ENCODE measurements around the gene TCEAL9. TPM values are rescaled to one million over a fixed set of nuclear protein-coding genes. Genes with fewer than 3 reads are reported as not detected.
A peak's percentile ranks its signal among the peaks of the same experiment; 100 is the strongest.

Gene TCEAL9
- total RNA-seq, 1 donor from 2014 or later, result 45.4 TPM

DNA sequence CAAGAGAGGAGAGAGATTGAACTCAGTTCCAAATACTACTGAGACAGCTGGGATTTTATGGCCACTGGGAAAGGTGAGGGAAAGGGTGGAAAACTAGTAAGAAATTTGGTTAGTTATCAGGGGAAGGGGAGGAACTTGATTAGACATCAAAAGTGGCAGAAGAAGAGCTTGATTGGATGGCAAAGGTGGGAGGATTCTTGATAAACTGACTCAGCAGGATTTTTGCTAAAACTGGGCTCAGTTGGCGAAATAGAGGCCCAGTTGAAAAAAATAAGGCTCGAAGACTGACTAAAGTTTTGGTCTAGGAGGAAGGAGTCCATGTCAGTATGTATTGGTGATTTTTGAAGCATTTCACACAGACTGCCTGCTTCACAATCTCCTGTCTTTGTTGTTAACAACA is 30.0 kb downstream of the TCEAL9 start:
- H3K4me3 ChIP-seq, result no peak overlapping the region
- TF ChIP-seq, protein P1, sequence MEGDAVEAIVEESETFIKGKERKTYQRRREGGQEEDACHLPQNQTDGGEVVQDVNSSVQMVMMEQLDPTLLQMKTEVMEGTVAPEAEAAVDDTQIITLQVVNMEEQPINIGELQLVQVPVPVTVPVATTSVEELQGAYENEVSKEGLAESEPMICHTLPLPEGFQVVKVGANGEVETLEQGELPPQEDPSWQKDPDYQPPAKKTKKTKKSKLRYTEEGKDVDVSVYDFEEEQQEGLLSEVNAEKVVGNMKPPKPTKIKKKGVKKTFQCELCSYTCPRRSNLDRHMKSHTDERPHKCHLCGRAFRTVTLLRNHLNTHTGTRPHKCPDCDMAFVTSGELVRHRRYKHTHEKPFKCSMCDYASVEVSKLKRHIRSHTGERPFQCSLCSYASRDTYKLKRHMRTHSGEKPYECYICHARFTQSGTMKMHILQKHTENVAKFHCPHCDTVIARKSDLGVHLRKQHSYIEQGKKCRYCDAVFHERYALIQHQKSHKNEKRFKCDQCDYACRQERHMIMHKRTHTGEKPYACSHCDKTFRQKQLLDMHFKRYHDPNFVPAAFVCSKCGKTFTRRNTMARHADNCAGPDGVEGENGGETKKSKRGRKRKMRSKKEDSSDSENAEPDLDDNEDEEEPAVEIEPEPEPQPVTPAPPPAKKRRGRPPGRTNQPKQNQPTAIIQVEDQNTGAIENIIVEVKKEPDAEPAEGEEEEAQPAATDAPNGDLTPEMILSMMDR (IDR thresholded peaks at IDR 0.05), result no peak
- H3K27me3 ChIP-seq, result no peaks in the 10 kb centered on the region
- DNase-seq (no peak), ATAC-seq (no peak)
- H3K27ac ChIP-seq, result no peak overlapping the region
- no peaks in the 10 kb centered on the region for H3K4me1 ChIP-seq
- no peaks in the 10 kb centered on the region for H3K9me3 ChIP-seq
- no peaks in the 10 kb centered on the region for H3K36me3 ChIP-seq
- intact Hi-C loops (cut with DNase I), result no loop called here

GRCh38 chrX:103393487-103393886 is 37.2 kb downstream of the TCEAL9 start:
- ATAC-seq (no peak), DNase-seq (no peak)
- Histone ChIP-seq H3K9me3 (no peaks in the 10 kb centered on the region), H3K27me3 (no peaks in the 10 kb centered on the region), H3K4me1 (no peaks in the 10 kb centered on the region), H3K4me3 (no peak overlapping the region), H3K27ac (no peak overlapping the region), H3K36me3 (no peaks in the 10 kb centered on the region)
- intact Hi-C loops (cut with DNase I), result no loop called here
- TF ChIP-seq, protein P1 (IDR thresholded peaks at IDR 0.05), result no peak

DNA sequence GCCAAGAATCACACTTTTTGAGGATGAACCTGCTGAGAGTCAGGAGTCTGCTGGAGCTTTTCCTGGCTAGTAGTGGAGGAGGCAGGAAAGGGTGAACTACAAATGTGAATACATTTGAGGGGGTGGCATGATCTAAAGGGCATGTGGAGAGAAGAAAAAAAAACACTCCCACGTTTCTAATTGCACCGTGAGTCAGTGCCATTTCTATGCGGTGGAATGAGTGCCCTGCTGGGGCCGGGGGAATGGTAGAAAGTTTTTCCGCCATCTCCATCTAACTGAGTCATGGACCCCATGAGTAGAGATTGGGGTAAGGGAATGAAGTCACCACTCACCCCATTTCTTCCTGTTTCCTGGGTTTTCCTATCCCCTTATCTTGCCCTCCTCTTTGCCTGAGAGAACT is 39.9 kb downstream of the TCEAL9 start:
- TF ChIP-seq, protein P1 (IDR thresholded peaks at IDR 0.05), result no peak
- DNase-seq, result no peak
- Histone ChIP-seq H3K27me3 (no peaks in the 10 kb centered on the region), H3K27ac (no peak overlapping the region), H3K4me1 (no peaks in the 10 kb centered on the region), H3K9me3 (no peaks in the 10 kb centered on the region), H3K36me3 (no peaks in the 10 kb centered on the region), H3K4me3 (no peak overlapping the region)
- intact Hi-C loops (cut with DNase I), result no loop called here
- no peak for ATAC-seq

- Histone ChIP-seq H3K27me3 (no peaks in the 10 kb centered on the region), H3K4me1 (no peaks in the 10 kb centered on the region), H3K4me3 (no peak overlapping the region), H3K27ac (no peak overlapping the region), H3K36me3 (no peaks in the 10 kb centered on the region), H3K9me3 (no peaks in the 10 kb centered on the region)
- TF ChIP-seq, protein P1 (IDR thresholded peaks at IDR 0.05), result no peak
- DNase-seq (no peak), ATAC-seq (no peak)
- intact Hi-C loops (cut with DNase I), result no loop called here
Observed at GRCh38 chrX:103396660-103397059, 40.4 kb downstream of the TCEAL9 start.

DNA sequence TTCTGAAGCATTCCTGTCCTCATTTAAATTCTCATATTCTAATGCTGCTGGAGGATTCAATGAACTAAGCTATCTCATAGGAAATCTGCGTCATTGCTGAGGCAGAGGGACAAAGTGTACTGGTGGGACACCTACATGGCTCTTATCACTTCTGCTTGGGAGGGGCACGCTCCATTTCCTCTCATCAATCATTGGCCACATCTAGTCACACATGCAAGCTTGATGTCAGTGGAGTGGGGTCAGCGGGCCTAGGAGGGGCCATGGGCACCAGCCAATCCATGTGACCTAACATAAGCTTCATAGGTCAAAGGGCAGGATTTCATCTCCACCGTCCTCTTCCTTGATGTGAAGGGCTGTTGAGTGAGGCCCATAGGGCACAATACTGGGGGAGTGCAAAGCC is 41.4 kb downstream of the TCEAL9 start:
- H3K27ac ChIP-seq, result no peak overlapping the region
- H3K27me3 ChIP-seq, result no peaks in the 10 kb centered on the region
- H3K36me3 ChIP-seq, result no peaks in the 10 kb centered on the region
- intact Hi-C loops (cut with DNase I), result no loop called here
- DNase-seq (no peak), ATAC-seq (no peak)
- no peaks in the 10 kb centered on the region for H3K9me3 ChIP-seq
- H3K4me1 ChIP-seq, result no peaks in the 10 kb centered on the region
- TF ChIP-seq, protein P1 (IDR thresholded peaks at IDR 0.05), result no peak
- H3K4me3 ChIP-seq, result no peak overlapping the region

- no peaks in the 10 kb centered on the region for H3K27me3 ChIP-seq
- H3K9me3 ChIP-seq, result no peaks in the 10 kb centered on the region
- no peaks in the 10 kb centered on the region for H3K4me1 ChIP-seq
- no peak overlapping the region for H3K27ac ChIP-seq
- ATAC-seq, result peak; percentile 61
- H3K4me3 ChIP-seq, result no peak overlapping the region
- intact Hi-C loops (cut with DNase I), result no loop called here
- TF ChIP-seq, protein P1 (IDR thresholded peaks at IDR 0.05), result no peak
- no peak for DNase-seq
- no peaks in the 10 kb centered on the region for H3K36me3 ChIP-seq
Observed at GRCh38 chrX:103398421-103398864, 42.1 kb downstream of the TCEAL9 start.

Data from upper lobe of right lung (tissue), 1 donor.